Measurements from ENCODE around the gene MEP1A. TPM values are rescaled to one million over a fixed set of nuclear protein-coding genes. Genes with fewer than 3 reads are reported as not detected.

The MEP1A gene
- total RNA-seq, 1 donor from 2014 or later: not detected

GRCh38 chr6:46790355-46790874 is 2.8 kb upstream of the MEP1A start:
- TF ChIP-seq CTCF (conservative IDR thresholded peaks at IDR 0.05; ENCODE audit: low read depth, low read length): no peak
- no peak overlapping the region for H3K4me3 ChIP-seq (ENCODE audit: low read depth, low read length)
- DNase-seq (ENCODE audit: low read depth): no peak

DNA sequence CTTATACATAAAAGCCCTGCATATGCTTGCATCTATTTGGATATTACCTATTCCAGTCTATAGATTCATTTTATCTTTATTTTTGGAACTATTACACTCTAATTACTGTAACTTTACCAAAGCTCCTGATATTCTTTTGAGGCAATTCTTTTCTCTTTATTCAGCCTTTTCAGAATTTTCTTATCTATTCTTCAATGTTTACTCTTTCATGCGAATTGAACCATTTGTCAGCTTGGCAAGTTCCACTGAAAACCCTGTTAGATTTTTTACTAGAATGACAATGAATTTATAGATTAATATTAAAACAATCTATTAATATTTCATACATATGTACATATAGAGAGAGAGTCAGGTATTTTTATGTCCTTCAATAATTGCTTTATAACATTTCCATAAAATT is 554 bp upstream of the MEP1A start:
- no peak for TF ChIP-seq CTCF (conservative IDR thresholded peaks at IDR 0.05; ENCODE audit: low read depth, low read length)
- DNase-seq (ENCODE audit: low read depth): no peak
- H3K4me3 ChIP-seq (ENCODE audit: low read depth, low read length): no peak overlapping the region

DNA sequence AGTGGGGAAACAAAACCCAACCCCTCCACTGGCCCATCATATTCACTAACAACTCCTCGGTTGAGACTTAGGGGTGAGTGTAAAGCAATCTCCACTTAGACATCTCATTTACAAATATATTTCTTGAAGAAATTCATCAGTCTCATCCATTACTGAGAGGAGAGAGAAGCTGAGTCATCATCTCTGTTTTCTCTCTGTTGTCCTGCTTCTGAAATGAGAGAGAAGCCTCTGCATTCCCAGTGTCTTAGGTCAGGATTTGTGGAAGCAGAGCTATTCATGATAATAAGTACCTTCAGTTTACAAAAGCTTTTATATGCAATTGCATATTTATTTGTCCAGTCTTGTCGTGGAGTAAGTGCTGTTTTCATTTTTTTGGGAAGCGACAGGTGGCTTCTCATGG is 879 bp downstream of the MEP1A start:
- no peak overlapping the region for H3K4me3 ChIP-seq (ENCODE audit: low read depth, low read length)
- no peak for DNase-seq (ENCODE audit: low read depth)
- TF ChIP-seq CTCF (conservative IDR thresholded peaks at IDR 0.05; ENCODE audit: low read depth, low read length): no peak

GRCh38 chr6:46795816-46796215 is 2.6 kb downstream of the MEP1A start:
- DNase-seq (ENCODE audit: low read depth): no peak
- TF ChIP-seq CTCF (conservative IDR thresholded peaks at IDR 0.05; ENCODE audit: low read depth, low read length): no peak
- no peak overlapping the region for H3K4me3 ChIP-seq (ENCODE audit: low read depth, low read length)

GRCh38 chr6:46796848-46797580 is 3.8 kb downstream of the MEP1A start:
- no peak overlapping the region for H3K4me3 ChIP-seq (ENCODE audit: low read depth, low read length)
- no peak for DNase-seq (ENCODE audit: low read depth)
- no peak for TF ChIP-seq CTCF (conservative IDR thresholded peaks at IDR 0.05; ENCODE audit: low read depth, low read length)

DNA sequence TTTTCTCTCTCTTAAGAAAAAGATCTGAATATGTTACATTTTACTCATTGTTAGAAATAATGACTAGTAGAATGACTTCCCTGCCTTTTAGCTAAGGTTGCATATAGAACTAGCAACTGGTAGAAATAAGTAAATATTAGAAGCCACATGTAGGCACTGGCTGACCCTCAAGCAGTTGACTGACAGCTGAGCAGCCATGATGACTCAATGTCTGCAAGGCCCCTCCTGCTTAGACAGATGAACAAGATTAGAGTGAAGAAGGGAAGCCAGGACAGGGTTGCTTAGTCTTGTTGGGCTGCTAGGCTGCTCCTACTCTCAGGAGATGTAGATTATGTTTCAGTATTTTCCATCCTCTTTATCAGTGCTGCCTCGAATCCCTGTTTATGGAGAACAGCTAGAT is 6.5 kb downstream of the MEP1A start:
- no peak overlapping the region for H3K4me3 ChIP-seq (ENCODE audit: low read depth, low read length)
- no peak for DNase-seq (ENCODE audit: low read depth)
- no peak for TF ChIP-seq CTCF (conservative IDR thresholded peaks at IDR 0.05; ENCODE audit: low read depth, low read length)

DNA sequence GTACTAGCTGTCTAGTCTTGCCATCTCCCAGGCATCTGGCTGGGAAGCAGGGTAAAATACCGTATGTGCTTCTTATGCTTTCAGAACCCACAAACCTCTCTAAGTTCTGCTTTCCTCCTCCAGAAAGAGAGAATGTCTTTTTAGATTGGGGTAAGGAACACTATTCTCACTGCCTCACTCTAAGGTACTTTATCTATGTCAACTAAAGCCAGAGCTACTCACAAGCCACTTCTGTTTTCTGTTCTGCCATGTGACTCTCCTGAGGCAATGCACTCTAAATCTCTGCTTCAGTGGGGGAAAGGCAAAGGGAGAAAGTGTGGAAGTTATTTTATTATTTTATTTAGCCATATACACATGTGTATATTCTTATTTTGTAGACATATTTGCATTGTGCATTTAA is 15.6 kb downstream of the MEP1A start:
- no peak for DNase-seq (ENCODE audit: low read depth)
- TF ChIP-seq CTCF (conservative IDR thresholded peaks at IDR 0.05; ENCODE audit: low read depth, low read length): no peak
- no peak overlapping the region for H3K4me3 ChIP-seq (ENCODE audit: low read depth, low read length)

All from epithelial cell of proximal tubule (primary cell).